Measurements from ENCODE around the gene SRSF1.
A peak's percentile ranks its signal among the peaks of the same experiment; 100 is the strongest.
"Not testable (repeated sequence)": the region's sequence is repeated elsewhere in the genome, so short reads cannot be mapped to it uniquely, and the experiment has no call there.

Gene SRSF1

DNA sequence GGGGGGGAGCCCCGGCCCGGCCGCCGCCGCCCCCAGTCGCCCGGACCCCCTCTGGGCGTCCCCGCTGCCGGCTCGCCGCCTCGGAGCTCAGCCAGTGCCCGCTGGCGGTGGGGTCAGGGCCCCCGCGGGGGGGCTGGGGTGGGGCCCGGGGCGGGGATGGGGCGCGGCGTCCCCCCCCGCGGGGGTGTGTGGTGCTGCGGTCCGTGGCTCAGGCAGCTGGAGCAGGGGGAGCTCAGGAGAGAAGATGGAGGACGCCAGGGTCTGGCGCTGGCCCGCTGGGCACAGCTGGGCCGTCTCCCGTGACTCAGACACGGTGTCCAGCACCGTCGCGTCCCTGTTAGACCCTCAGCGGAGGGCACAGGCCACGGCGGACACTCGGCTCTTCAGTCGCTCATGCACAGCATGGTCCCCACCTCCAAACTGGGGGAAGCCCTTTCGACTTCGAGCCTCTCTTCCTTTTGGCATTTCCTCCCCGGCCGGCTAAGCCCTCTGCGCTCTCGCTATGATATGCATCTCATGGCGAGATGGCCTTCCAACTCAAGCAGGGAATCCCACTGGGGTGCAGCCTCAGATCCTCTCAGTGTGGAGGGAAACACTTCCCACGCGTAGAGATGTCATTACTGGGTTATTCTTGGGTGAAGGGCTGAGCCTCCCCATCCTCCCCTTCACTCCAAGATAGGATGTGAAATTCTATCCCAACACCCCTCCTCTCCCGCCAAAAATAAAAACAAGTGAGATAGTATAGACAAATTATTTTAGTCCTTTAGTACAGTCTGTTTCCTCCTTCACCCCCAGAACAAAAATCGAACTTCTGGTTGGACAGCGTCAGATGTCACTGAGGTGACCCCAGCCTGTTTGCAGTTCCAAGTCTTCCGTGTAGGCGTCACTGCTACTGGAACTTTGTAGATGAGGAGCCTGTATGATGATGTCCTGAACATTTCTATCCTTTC is 18.5 kb downstream of the SRSF1 start:
- peak in 3 of 5 donors; percentile 55 to 77 (median 58) for DNase-seq

DNA sequence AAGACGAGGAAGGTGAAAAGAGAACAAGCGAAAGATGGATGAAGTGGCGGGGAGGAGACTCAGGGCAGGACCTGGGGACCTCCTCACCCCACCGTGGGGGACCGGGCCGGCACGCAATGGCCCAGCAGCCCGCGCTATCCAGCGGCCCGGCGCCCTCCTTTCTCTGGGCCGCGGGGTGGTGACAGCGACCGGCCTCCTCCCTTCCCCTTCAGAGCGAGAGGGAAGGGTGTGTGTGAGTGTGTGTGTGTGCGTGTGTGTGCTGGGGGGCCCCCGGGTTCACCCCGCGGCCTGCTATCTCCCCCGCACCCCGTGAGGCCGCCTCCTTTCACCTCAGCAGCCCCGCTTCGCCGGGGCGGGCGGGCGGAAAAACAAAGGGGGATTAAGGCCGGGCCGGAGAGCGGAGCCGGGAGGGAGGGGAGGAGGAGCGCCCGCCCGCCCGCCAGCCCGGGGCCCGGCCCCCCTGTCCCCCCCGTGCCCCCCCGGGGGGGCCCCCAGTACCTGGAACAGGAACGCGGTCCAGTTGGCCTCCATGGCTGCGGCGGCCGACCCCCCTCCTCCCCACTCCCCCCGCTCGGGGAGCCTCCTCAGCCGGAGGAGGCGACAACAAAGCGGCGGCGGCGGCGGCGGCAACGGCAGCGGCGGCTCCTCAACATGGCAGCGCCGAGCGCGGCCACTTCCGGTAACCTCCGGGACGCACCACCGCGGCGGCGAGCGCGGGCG is 19.3 kb downstream of the SRSF1 start, which contains the start of gene VEZF1:
VEZF1 (minus strand) TSS at position 674 of the 720 bp plus-strand sequence; CDS start at position 531, 143 bp downstream.
- DNase-seq: peak; percentile 68 to 79 (median 72)

DNA sequence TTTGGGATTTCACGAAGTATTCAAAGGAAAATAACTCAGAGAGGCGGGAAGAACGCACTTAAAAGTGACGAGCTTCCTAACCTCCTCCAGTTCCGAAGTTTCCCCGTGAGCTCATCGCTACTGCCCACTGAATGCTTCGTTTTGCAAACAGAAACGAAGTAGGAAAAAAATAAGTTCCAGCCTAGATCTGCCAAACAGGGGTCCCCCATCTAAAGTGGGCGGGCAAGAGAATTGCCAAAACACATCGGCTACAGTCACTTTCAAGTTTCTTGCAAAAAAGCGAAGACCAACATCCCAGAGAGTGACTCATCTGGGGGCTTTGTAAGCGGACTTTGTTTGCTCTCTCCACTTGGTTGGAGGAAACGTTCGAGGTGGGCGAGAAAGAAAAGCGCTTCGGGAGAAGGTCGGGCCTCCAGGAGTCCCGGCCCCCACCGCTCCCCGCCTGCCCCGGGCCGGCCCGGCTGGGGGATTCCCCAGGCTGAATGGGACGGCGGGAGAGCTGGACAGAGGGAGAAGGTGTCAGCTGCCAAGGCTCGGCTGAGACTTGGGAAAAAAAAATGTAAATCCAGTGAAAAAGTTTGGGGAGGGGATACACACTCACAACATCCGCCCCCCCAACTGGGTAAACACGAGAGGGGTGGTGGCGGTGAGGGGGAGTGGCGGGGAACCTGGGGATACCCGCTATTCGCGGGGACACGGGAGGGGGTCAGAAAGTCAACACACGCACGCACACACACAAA is 20.0 kb downstream of the SRSF1 start:
- peak in 4 of 5 donors; percentile 13 to 38 (median 22) for DNase-seq

DNA sequence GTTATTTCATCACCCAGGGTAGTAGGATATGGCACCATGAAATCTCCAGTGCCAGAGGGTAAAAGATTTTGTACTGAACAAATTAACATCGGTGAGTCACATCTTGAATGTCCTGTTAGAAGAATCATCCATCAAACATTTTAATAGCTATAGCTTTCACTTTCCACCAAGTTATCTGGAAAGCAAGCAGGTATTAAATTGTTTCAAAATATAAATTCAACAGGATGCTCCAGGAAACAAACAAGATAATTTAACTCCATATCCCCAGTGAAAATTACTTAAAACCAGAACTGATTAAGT is 21.4 kb downstream of the SRSF1 start:
- no peak for DNase-seq

DNA sequence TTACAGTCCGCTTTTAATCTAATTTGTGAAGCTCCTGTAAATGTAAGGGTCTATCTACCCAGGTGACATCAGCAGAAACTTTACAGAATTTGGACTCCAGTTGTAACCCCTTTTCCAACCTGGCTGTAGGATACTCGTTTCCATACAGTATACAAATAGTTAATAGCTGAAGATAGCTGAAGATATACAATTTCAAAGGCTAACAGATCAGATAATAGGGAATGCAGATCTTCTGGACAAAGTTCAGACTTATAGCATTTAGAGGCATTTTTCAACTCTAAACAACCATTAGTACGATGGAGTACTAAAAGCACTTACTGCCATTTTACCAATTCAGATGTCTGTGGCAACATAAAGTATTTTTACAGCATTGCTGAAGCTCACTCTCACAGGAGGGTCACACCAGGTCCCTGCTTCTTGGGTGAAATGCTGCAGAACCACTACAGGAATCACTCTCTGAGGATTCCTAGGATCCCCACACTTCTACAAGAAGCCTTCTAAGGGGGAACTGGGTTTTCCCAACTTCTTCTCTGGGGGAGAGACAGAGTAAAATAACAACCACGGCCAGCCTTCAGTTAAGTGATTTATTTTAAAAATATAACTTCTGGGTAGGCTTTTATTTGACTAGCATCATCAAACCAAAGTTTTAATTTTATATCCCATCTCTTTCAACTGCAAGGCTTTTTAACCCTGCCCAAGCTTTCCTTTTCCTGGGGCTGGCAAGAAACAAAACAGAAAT is 21.9 kb downstream of the SRSF1 start:
- no peak for DNase-seq

DNA sequence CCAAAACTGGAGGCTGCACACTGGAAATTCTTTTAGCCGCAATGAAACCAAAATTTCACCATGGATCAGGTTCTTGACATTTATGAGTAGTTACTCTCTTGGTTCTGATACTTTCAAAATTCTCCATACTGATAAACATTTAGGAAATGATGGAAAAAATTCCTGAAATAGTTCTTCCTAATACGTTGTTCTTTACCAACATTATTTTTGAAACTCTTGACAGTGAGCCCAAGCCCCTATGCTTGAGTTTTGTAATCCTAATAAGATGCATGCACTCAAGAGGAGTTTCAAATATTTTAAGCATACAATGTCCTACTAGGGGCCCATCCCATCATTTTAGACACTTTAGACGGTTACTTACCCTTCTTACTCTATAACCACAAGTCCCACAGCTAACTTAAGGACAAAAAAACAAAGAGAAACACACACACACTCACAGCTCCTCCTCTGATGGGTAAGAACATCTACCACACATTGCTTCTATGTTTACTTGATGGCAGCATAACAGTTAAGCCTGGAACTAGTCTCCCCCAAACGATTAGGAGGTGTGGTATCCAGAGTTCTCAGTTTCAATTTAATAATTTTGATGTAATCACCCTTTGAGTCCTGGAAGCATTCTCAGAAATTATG is 22.7 kb downstream of the SRSF1 start:
- no peak for DNase-seq

DNA sequence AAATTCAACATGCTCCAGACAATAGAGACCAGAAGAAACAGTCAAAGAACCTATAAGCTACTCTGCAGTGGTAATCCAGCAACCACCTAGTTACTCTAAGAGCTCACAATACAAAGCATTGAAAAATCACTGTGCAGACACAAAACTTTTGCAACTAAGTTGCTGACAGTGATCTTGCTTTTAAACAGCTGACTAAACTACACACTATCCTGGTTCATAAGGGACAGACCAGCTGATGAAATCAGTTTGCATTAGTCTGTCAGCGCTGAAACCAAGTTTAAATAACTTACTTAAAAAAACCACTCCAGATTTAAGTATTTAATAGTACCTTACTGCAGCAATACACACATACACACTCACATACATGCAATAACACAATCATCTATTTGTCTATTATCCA is 23.6 kb downstream of the SRSF1 start:
- DNase-seq: no peak

DNA sequence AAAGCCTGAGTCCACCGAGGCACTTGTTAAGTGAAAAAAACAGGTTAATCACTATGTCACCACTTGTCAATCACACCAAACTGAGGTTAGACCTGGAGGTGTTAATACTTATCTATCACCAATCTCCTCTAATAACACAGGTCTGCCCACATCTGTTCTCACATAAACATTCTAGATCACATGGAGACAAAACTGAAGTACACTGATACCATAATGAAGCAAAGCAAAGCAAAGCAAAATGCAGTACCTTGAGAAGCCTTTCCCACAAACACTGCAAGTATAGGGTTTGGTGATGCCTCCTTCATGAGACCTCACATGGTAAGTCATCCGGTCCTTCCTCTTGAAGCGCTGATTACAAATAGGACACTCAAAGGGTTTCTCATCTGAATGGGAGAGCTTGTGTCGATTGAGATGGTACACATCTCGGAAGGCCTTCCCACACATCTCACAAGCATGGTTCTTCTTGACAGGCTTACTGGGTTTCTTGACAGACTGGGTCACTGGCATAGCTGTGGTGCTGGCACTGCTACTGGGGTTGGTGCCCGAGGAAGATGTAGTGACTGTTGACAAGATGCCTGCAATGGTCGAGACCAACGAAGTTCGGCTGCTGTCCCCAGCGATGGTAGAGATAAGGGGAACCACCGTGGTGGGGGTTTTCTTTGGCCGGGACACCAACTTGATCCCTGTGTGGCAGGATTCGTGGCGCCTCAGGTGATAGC is 24.4 kb downstream of the SRSF1 start:
- DNase-seq: no peak

DNA sequence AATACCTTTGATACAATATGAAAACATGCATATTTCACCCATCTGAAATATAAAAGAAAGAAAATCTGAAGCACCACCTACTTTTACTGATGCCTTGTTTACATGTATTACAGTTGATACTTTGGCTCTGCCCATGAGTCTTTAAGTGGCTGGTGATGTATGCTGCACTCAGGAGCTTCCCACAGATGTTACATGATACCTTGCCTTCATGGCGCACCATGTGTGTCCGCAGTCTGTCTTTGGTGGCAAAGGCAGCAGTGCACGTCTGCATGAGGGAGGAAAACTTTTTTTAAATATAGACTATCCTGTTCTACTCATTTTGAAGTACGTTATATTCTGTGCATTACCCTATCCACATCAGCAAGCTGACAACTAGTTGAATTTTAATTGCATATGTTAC is 26.5 kb downstream of the SRSF1 start:
- no peak for DNase-seq

DNA sequence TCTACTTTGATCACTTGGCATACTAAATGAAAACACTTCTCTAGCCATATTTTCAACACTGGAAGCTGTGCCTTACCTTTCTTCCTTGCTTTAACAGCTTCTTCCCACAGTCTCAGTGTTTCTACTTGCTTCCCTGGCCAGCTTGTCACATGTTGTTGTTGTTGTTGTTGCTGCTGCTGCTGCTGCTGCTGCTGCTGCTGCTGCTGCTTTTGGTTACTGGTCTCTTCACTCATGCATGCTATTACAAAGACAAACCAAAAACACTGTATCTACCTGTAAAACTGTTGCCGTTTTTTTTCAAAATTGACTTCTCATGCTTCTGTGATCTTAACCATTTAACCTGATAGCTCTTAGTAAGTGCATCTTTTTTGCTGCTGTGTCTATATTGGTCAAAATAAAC is 28.0 kb downstream of the SRSF1 start:
- no peak for DNase-seq

DNA sequence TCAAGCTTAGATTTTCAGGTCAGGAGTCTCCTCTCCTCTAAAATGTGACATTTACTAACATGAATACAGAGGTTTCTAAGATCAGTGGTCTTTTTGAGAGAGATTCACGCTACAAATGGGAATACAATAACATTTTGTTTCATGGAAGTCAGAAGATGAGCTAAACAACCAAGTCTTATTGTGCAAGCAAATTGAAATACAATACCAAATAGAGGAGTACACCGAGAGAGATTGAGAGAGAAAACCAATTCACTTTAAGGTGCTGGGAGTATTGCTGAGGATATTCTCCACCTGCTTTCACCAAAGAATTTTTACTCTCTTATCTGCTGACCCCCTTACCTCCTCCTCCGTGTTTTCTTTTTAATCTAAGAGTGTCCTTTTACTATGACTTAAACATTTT is 30.5 kb downstream of the SRSF1 start:
- no peak for DNase-seq

DNA sequence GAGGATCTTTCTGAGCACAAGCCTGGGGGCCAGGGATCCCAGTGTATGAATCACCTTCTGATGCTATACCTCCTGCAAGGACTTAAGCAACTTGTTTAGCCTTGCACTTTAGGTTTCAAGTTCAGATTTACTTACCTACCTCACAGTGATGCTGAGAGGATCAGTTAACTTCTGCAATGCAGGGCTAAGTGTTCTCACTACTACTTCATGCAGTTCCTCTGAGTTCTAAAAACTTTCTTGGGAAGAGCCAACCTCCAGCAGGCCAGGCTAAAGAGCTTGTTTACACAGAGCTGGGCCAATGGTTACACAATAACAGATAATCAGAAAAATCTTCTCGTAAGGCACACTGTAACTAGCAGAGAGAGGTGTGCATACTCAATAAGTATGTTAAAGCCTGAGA is 32.0 kb downstream of the SRSF1 start:
- no peak for DNase-seq

DNA sequence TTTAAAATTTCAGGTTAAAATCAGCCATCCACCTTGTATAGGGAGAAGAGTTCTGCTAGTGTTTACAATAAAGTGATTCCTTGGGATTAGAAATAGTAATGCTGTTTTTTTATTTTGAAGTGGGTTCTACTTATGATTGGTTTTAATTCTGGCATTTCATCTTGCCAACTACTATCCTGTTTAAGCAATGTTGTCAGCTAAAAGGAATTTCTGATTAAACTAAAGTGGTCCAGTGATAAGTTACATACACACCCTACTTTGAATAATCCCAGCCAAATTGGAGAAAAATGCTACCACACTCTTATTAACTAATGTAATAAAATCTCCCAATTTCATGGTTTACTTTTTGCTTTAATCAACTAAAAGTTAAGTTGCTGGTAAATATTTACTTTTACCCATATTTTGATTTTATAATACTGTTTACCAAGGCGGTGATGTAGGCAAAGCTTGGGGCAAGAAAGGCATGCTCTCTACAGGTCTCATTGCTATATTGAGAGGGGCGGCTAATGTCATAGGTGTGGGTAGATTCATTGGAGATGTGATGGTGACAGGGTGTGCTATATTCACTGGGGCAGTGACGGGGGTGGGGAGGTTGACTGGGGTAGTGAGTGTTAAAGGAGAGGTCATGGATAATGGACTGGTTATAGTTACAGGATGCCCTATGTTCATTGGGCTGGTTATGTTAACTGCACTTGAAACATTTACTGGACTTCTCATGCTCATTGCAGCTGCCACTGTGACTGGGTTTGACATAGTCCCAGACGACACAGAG is 32.8 kb downstream of the SRSF1 start:
- not testable (repeated sequence) for DNase-seq

DNA sequence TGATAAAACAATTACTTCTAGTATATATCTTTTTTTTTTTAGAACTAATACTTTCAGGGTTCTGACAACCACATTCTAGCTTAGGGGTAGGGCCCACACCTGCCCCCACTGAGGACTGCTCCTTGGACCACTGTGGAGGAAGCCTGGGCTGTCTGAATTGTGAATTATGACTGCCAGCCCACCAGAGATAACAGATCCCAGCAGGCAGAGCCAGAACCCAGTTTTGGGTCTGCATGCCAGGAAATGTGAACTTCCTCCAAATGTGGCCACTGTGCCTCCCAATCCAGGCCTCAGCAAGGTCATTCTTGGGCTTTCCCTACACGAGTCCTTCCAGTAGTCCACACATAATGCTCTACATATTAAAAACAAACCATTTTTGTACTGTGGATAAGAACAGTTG is 34.9 kb downstream of the SRSF1 start:
- no peak for DNase-seq

DNA sequence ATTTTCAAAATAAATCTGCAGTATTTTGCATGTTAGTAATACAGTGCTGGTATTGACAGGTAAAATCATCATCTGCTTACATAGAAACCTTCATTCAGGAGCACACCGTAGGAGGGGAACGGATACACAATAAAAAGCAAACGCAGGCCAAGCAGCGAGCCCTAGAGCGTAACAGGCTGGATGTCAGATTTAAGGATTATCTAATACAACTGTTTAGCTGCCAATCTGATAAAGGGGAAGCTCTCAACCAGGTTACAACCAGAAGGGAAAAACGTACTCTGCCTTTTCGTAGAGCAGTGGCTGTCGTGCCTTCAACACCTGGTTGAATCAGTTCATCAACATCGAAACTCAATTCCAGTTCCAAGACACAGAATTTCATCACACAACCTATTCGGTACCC is 35.5 kb downstream of the SRSF1 start:
- DNase-seq: no peak

DNA sequence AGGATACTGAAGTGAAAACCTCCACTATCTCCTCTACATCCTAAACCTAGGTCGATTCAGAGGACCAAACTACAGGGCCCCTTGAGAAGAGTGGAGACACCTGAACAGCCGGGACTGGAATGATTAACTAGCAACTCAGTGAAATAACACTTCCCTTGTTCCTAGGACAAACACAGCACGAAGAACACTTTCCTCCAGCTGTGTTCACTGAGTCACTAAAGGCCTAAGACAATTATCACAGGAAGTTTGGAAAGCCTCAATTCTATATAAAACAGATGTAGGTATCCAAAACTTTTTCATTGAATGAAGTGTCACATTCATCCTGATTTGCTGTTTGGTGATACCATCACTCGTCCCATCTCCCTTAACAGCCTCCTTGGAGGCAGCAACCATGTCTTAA is 36.3 kb downstream of the SRSF1 start:
- no peak for DNase-seq

DNA sequence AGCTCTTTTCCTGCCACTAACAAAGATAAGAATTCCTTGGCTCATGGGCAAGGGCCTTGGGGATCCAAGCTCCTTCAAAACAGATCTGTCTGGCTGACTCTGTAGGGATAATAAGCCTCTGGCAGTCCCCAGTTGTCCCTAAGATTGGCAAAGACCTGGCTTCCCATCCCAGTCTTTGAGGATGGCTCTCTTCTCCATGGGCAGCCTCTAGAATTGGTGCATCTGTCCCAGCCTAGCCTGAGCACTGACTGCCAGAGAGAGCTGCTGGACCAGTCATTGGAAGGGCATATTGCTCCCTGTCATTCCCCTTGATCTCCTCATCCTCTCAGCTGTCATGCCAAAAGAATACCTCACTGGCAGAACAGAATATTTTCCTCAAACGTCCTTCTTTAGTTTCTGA is 38.6 kb downstream of the SRSF1 start:
- DNase-seq: no peak

DNA sequence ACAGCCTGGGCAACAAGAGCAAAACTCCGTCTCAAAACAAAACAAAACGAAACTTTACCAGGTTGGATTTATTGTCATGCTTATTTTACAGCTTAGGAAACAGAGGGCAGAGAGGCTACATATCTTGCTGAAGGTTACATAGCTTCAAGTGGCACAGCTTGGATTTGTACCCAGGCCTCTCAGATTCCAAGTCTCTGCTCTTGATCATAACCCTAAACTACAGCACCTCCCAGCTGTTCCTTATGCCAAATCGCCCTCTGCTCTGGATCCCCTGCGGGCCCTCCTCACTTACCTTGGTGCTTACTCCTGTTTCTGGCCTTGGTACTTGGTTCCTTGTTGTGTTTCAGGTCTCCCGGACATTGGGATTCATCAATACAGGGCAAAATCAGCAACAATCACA is 40.2 kb downstream of the SRSF1 start:
- DNase-seq: no peak

DNA sequence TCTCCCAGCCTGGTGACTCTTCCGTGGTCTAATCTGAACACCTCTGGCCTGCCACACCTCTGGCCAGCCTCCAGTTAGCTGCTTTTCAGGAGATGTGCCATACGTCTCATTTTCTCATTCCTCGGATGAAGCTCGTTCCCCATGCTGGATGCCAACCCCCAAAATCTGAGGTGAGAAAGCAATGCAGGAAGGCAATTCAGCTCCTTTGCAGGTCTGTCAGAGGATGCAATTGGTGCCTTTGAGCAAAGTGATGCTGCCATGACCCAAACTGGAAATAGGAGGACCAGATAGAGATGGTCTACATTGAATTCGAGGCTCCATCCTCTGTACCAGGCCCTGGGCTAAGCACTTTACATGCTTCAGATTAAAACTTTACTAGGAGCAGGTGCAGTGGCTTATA is 40.8 kb downstream of the SRSF1 start:
- no peak for DNase-seq

DNA sequence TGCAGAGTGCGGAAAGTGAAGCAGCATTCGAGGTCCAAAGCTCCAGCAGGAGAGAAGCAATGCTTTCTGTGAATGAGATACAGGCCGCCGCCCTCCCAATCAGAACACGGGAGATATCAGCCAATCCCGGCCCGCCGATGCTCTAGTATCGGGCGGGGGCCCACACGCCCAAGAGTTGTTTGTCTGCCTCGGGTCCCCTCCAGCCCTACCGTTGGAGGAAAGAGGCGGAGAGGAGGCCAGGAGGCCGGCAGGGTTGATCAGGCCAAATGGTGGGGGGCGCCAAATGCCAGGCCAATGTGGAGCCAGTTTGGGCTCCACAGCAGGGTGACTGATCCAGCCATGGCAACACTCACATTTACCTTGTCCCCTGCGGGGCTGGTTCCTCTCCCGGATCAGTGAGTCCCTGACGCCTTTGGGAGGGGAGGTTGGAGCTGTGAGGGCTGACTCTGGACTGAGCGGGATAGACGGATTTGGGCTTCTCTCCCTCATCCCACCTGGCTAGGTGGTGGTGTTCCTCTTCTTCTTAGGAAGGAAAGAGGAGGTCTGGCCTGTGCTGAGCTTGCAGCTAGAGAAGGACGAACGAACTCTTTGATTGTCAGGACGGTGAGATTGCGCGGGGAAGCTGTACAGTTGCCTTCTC is 41.4 kb downstream of the SRSF1 start:
- DNase-seq: no peak
